Liver (tissue), 9 donors: ENCODE results near the gene EBF3. TPM values are rescaled to one million over a fixed set of nuclear protein-coding genes. Genes with fewer than 3 reads are reported as not detected.
"Not testable (repeated sequence)": the region's sequence is repeated elsewhere in the genome, so short reads cannot be mapped to it uniquely, and the experiment has no call there.

Experiments used
- DNase-seq: peaks from one replicate; pipeline ENCODE4 v3.0.0-alpha.2; 2017; ENCODE audit warnings: low spot score
- H3K27ac ChIP-seq, 2 donors: one replicate each; pipeline ENCODE4 v1.7.0; 2013; ENCODE audit warnings: inconsistent platforms in 2 of 2, low read length in 2 of 2, control low read depth in 1 of 2, low read depth in 1 of 2, mild to moderate bottlenecking in 1 of 2
- H3K27me3 ChIP-seq, 4 donors: one replicate each; pipeline versions ENCODE4 v1.6.1 to v1.7.0; 2013; ENCODE audit warnings: low read length in 3 of 4, inconsistent platforms in 1 of 4, mild to moderate bottlenecking in 1 of 4, moderate library complexity in 1 of 4; ENCODE audit not compliant: control insufficient read depth in 4 of 4, insufficient read depth in 4 of 4
- H3K36me3 ChIP-seq, 4 donors: one replicate each; pipeline versions ENCODE4 v1.6.1 to v1.7.0; 2013; ENCODE audit warnings: low read length in 3 of 4, mild to moderate bottlenecking in 3 of 4, low read depth in 1 of 4, moderate library complexity in 1 of 4; ENCODE audit not compliant: control insufficient read depth in 4 of 4, insufficient read depth in 3 of 4
- H3K4me1 ChIP-seq, 4 donors: one replicate each; pipeline versions ENCODE4 v1.6.1 to v1.7.0; 2013; ENCODE audit warnings: low read length in 3 of 4, mild to moderate bottlenecking in 3 of 4, moderate library complexity in 1 of 4; ENCODE audit not compliant: control insufficient read depth in 4 of 4, insufficient read depth in 4 of 4
- H3K4me3 ChIP-seq, 3 donors: one replicate each; pipeline versions ENCODE4 v1.6.1 to v1.7.0; 2013; ENCODE audit warnings: low read length in 3 of 3, control low read depth in 1 of 3, low read depth in 1 of 3, mild to moderate bottlenecking in 1 of 3
- H3K9ac ChIP-seq, 2 donors: one replicate each; pipeline ENCODE4 v1.7.0; 2013; ENCODE audit warnings: low read length in 2 of 2, mild to moderate bottlenecking in 2 of 2, moderate library complexity in 2 of 2, control low read depth in 1 of 2, low read depth in 1 of 2
- H3K9me3 ChIP-seq, 4 donors: one replicate each; pipeline versions ENCODE4 v1.6.1 to v1.7.0; 2013; ENCODE audit warnings: low read length in 3 of 4; ENCODE audit not compliant: control insufficient read depth in 4 of 4
- EGR1 ChIP-seq, 2 donors: IDR thresholded peaks; 2 replicates each; pipeline ENCODE4 v1.6.1; 2016 to 2018; ENCODE audit warnings: antibody characterized with exemption in 2 of 2, low read depth in 2 of 2
- FOXA2 ChIP-seq: IDR thresholded peaks from 2 replicates; pipeline ENCODE4 v1.6.1; 2016; ENCODE audit warnings: antibody characterized with exemption
- GABPA ChIP-seq, 2 donors: IDR thresholded peaks in 1 of 2; conservative IDR thresholded peaks in 1 of 2; 2 replicates each; pipeline ENCODE4 v1.6.1; 2016; ENCODE audit warnings: antibody characterized with exemption in 2 of 2, mild to moderate bottlenecking in 1 of 2, moderate library complexity in 1 of 2
- HNF4A ChIP-seq, 2 donors: conservative IDR thresholded peaks; 2 replicates each; pipeline ENCODE4 v1.6.1; 2016; ENCODE audit warnings: antibody characterized with exemption in 2 of 2, mild to moderate bottlenecking in 2 of 2
- HNF4G ChIP-seq: IDR thresholded peaks from 2 replicates; pipeline ENCODE4 v1.6.1; 2016; ENCODE audit warnings: antibody characterized with exemption
- JUND ChIP-seq, 2 donors: IDR thresholded peaks; 2 replicates each; pipeline ENCODE4 v1.6.1; 2016; ENCODE audit warnings: antibody characterized with exemption in 2 of 2
- NR2F2 ChIP-seq: IDR thresholded peaks from 2 replicates; pipeline ENCODE4 v1.6.1; 2016; ENCODE audit warnings: antibody characterized with exemption
- RXRA ChIP-seq, 2 donors: IDR thresholded peaks; 2 replicates each; pipeline ENCODE4 v1.6.1; 2017 to 2018; ENCODE audit warnings: antibody characterized with exemption in 2 of 2, mild to moderate bottlenecking in 1 of 2
- SP1 ChIP-seq: IDR thresholded peaks from 2 replicates; pipeline ENCODE4 v1.6.1; 2018; ENCODE audit warnings: antibody characterized with exemption, mild to moderate bottlenecking
- TAF1 ChIP-seq: conservative IDR thresholded peaks from 2 replicates; pipeline ENCODE4 v1.6.1; 2016; ENCODE audit warnings: antibody characterized with exemption, mild to moderate bottlenecking
- YY1 ChIP-seq: IDR thresholded peaks from 2 replicates; pipeline ENCODE4 v1.6.1; 2016; ENCODE audit warnings: antibody characterized with exemption, mild to moderate bottlenecking
- ZBTB33 ChIP-seq: IDR thresholded peaks from 2 replicates; pipeline ENCODE4 v1.6.1; 2016; ENCODE audit warnings: antibody characterized with exemption
- WGBS: extraction: QIAGEN DNeasy Blood & Tissue Kit; methylation state at CpG from one replicate; pipeline ENCODE4 v1.1.7; 2013; 5-methylcytosine and 5-hydroxymethylcytosine counted together
- polyA plus RNA-seq, 2 donors: library from polyadenylated mRNA; stranded (reverse) in 1 of 2; unstranded in 1 of 2; fragments of 200-250 nt in 1 of 2; fragments of >200 nt in 1 of 2; fragmentation: Nextera tagmentation in 1 of 2; extraction: Ambion mirVana in 1 of 2; gene quantifications; one replicate each; pipeline versions ENCODE4 v1.2.1 to v1.2.3, GENCODE V29; 2013 to 2015
- total RNA-seq, 2 donors: library from RNA; depleted of rRNA; stranded (reverse); fragments of >200 nt; gene quantifications; one replicate each; pipeline ENCODE4 v1.2.3, GENCODE V29; 2014
- TF ChIP-seq, protein P1 (sequence below): IDR thresholded peaks from 2 replicates; pipeline ENCODE4 v1.6.1; 2016; ENCODE audit warnings: antibody characterized with exemption
- TF ChIP-seq, protein P2 (sequence below): IDR thresholded peaks from 2 replicates; pipeline ENCODE4 v1.6.1; 2016; ENCODE audit warnings: antibody characterized with exemption
- donor health status: healthy.
- donor health status: healthy.
- donor health status: healthy.
- donor health status: healthy.
- donor health status: healthy.

EBF3 gene
- total and polyA plus RNA-seq, 4 donors, result 0.02 to 0.08 TPM; not detected in 2

GRCh38 chr10:129921801-129922597 is 42.1 kb downstream of the EBF3 start:
- H3K27ac ChIP-seq, result no peak overlapping the region
- H3K9me3 ChIP-seq, result no peaks in the 10 kb centered on the region
- H3K27me3 ChIP-seq, result no peaks in the 10 kb centered on the region
- no peak overlapping the region for H3K9ac ChIP-seq
- H3K36me3 ChIP-seq, result no peaks in the 10 kb centered on the region
- H3K4me1 ChIP-seq, result no peaks in the 10 kb centered on the region
- DNase-seq, result no peak
- no peak overlapping the region for H3K4me3 ChIP-seq
- TF ChIP-seq, protein P1, sequence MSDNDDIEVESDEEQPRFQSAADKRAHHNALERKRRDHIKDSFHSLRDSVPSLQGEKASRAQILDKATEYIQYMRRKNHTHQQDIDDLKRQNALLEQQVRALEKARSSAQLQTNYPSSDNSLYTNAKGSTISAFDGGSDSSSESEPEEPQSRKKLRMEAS, result no peak
- no peak for TF ChIP-seq JUND (IDR thresholded peaks at IDR 0.05)
- TF ChIP-seq, protein P2, sequence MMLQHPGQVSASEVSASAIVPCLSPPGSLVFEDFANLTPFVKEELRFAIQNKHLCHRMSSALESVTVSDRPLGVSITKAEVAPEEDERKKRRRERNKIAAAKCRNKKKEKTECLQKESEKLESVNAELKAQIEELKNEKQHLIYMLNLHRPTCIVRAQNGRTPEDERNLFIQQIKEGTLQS, result no peak
- no peak for TF ChIP-seq GABPA (IDR thresholded peaks at IDR 0.05 in 1 of 2, conservative IDR thresholded peaks at IDR 0.05 in 1 of 2)
- TF ChIP-seq ZBTB33, result no peak
- no peak for TF ChIP-seq NR2F2
- 87% methylated on average over 16 of the region's 16 CpGs for WGBS

GRCh38 chr10:129921065-129921670 is 42.9 kb downstream of the EBF3 start:
- DNase-seq, result no peak
- Histone ChIP-seq H3K27ac (no peak overlapping the region), H3K9me3 (no peaks in the 10 kb centered on the region), H3K36me3 (no peaks in the 10 kb centered on the region), H3K9ac (no peak overlapping the region), H3K4me3 (no peak overlapping the region), H3K27me3 (no peaks in the 10 kb centered on the region), H3K4me1 (no peaks in the 10 kb centered on the region)
- no peak for TF ChIP-seq EGR1 (IDR thresholded peaks at IDR 0.05; ENCODE audit: low read depth in 2 of 2)
- TF ChIP-seq RXRA (IDR thresholded peaks at IDR 0.05), result no peak
- no peak for TF ChIP-seq HNF4G
- no peak for TF ChIP-seq SP1
- no peak for TF ChIP-seq JUND (IDR thresholded peaks at IDR 0.05)
- TF ChIP-seq FOXA2, result no peak
- no peak for TF ChIP-seq ZBTB33
- TF ChIP-seq HNF4A (conservative IDR thresholded peaks at IDR 0.05), result no peak
- no peak for TF ChIP-seq NR2F2
- TF ChIP-seq, protein P1, result no peak
- TF ChIP-seq, protein P2, result no peak
- TF ChIP-seq GABPA (IDR thresholded peaks at IDR 0.05 in 1 of 2, conservative IDR thresholded peaks at IDR 0.05 in 1 of 2), result no peak
- TF ChIP-seq TAF1, result no peak
- TF ChIP-seq YY1, result no peak
- 88% methylated on average over 18 of the region's 18 CpGs for WGBS

DNA sequence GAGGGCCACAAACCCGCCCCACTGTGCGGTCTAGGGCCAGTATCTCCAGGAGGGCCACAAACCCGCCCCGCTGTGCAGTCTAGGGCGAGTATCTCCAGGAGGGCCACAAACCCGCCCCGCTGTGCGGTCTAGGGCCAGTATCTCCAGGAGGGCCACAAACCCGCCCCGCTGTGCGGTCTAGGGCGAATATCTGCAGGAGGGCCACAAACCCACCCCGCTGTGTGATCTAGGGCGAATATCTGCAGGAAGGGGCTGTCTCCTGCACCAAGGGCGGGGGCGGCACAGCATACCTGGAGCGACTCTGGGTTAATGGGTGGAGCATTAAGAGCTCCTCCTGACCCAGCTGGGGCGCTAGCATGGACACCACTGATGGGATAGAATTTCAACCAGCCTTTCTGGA is 43.9 kb downstream of the EBF3 start:
- not testable (repeated sequence) for H3K9ac ChIP-seq, H3K4me3 ChIP-seq, H3K27ac ChIP-seq, H3K9me3 ChIP-seq, DNase-seq, H3K27me3 ChIP-seq, H3K4me1 ChIP-seq, H3K36me3 ChIP-seq
- 97% methylated on average over 14 of the region's 18 CpGs for WGBS
